ENCODE data around the gene AFF4.

DNA sequence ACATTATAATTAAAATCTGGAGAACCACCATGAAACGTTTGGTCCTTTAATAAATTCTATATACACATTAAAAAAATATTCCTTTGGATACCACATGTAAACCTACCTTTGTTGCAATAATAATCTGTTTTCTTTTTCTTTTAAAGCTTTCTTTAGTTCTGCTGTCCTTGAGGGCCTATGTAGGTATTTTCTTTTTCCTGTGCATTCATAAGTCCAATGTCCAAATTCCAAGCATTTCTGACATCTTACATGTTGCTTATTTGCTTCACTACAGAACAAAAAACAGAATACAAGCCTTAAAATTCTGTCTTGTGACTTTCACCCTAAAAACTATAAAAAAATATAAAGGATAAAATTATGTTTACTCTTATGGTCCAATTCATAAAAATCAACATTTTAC is 43.2 kb upstream of the AFF4 start:
- TF ChIP-seq CTCF (conservative IDR thresholded peaks at IDR 0.05; ENCODE audit: low read depth, low read length) (no peak), RFX5 (IDR thresholded peaks at IDR 0.05; ENCODE audit: low read depth, low read length) (no peak), FOS (IDR thresholded peaks at IDR 0.05; ENCODE audit: low read depth, low read length) (no peak)
